Left colon (tissue), 2 donors: ENCODE results near the gene ACCS. TPM values are rescaled to one million over a fixed set of nuclear protein-coding genes. Genes with fewer than 3 reads are reported as not detected.

Experiments
- ATAC-seq: fragments of 200-7000 bp; cut with Tn5 transposase; one replicate; pipeline ENCODE4 v1.9.1; 2020; ENCODE audit warnings: mild to moderate bottlenecking, moderate library complexity
- DNase-seq, 2 donors: peaks; one replicate each; pipeline ENCODE4 v3.0.0-alpha.2; 2020
- intact Hi-C, 2 donors: fragments of 100-400 bp; cut with DNase I in 1 of 2; cut with micrococcal nuclease in 1 of 2; formaldehyde crosslinking; loops; one replicate each; pipeline versions ENCODE4 v1.11.2 to v1.14.0; 2022; cut with DNase I, micrococcal nuclease
- total RNA-seq, 2 donors: library from RNA; stranded (reverse); fragmentation: NEBNext Ultra II Directional; extraction: Animal tissue kit (Norgen Biotek cat#: 25700); gene quantifications; one replicate each; pipeline ENCODE4 v1.2.1, GENCODE V29; 2021
- donor health status: DM: no; HTN: no; CAD: no.
- donor health status: DM: yes; HTN: yes; CAD: no.

ACCS gene
- total RNA-seq, 2 donors from 2014 or later: 17.5 to 28.6 TPM

DNA sequence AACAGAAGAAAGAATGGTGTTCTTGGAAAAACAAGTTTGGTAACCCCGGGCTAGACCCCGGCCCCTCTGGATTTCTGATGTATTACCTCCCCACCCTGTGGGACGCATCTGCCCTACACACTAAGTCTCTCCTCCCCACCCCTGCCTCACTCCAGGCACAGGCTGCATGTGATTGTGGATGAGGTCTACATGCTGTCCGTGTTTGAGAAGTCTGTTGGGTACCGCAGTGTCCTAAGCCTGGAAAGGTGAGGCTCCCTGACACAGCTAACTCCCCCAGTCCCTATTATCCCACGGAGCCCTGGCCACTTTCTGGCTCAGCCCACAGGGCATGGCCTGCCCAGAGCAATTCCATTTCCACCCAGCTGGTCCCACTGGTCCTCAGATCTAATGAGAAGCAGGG is 13.3 kb downstream of the ACCS start:
- ATAC-seq (no peak), DNase-seq (no peak)
- intact Hi-C loops: no loop called here

DNA sequence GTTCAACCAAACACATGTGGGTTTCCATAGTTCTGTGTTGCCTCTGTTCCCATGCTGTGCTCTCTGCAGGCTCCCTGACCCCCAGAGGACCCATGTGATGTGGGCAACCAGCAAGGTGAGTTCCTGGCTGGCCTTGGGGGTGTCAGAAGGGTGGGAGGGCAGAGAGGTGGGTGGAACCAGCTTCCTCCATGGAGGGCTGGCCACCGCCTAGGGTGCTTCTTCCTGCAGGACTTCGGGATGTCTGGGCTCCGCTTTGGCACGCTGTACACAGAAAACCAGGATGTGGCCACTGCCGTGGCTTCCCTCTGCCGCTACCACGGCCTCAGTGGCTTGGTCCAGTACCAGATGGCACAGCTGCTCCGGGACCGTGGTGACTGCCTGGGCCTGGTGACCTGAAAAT is 14.9 kb downstream of the ACCS start:
- ATAC-seq: no peak
- no peak for DNase-seq
- intact Hi-C loops: no loop called here

DNA sequence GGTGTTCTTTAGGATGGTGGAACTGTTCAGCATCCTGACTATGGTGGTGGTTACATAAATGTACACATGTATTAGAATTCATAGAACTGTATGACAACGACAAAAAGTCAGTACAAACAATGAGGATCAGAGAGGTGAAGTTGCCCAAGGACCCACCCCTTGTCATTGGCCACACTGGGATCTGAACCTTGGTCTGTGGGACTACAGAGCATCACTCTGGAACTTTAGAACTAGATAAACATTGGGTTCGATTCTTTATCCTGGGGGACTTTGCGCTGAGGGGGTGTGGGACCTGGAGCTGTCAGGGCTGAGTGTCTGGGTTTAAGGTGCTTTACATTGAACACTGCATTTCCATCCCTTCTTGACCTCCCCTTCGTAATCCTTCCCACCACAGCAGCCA is 16.6 kb downstream of the ACCS start:
- ATAC-seq (no peak), DNase-seq (no peak)
- intact Hi-C loops: no loop called here

DNA sequence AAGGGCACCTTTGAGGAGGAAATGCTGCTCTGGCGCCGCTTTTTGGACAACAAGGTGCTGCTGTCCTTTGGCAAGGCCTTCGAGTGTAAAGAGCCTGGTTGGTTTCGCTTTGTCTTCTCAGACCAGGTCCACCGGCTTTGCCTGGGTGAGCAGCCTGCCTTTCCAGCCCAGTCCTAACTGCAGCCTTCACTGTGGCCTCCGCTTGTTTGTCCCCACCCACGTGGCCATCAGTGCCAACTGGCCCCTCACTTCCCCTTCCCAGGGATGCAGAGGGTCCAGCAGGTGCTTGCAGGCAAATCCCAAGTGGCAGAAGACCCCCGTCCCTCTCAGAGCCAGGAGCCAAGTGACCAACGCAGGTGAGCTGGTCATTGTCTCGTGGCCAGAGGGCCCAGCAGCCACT is 17.4 kb downstream of the ACCS start:
- no peak for DNase-seq
- ATAC-seq: no peak
- intact Hi-C loops: no loop called here

DNA sequence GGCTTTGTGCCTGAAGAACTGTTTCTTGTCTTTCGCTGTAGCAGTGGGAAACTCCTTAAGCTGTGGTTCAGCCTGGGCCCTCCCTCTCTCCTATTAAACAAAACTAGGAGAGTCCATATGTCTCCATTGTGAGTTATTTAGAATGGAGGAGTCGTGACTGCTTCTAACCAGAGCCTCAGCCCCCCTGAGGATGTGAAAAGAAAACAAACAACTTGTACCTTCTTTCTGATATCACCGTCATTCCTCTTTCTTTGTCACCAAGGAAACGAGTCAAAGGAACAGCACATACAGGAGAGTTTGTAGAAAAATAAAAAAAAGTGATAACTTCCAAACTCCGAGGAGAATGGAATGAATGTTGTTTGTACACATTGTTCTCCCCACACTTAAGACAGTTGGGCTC is 17.8 kb downstream of the ACCS start:
- DNase-seq: no peak
- no peak for ATAC-seq
- intact Hi-C loops: no loop called here

DNA sequence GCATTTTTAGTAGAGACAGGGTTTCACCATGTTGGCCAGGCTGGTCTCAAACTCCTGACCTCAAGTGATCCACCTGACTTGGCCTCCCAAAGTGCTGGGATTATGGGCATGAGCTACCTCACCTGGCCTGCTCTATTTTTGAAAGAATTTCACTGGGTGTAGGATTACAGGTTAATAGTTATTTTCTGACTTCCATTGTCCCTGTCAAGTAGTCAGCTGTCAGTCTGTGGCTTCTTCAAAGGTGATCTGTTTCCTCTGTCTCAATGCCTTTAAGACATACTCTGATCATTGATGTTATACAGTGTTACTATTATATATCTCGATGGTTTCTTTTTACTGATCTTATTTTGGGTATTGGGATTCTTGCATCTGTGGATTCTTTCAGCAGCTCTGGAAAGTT is 19.3 kb downstream of the ACCS start:
- ATAC-seq (no peak), DNase-seq (no peak)
- intact Hi-C loops: no loop called here

DNA sequence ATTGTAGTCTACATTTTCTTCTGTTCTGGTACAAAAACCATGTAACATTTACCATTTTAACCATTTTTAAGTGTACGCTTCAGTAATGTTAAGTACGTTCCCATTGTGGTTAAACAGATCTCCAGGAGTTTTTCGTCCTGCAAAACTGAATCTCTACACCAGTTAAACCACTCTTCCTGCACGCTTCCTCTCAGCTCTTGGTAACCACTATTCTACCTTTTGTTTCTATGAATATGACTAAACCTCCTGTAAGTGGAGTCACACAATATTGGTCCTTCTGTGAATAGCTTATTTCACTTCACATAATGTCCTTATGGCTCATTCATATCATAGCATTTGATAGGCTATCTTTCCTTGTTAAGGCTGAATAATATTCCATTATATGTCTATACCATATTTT is 22.3 kb downstream of the ACCS start:
- ATAC-seq (no peak), DNase-seq (no peak)
- intact Hi-C loops: no loop called here

DNA sequence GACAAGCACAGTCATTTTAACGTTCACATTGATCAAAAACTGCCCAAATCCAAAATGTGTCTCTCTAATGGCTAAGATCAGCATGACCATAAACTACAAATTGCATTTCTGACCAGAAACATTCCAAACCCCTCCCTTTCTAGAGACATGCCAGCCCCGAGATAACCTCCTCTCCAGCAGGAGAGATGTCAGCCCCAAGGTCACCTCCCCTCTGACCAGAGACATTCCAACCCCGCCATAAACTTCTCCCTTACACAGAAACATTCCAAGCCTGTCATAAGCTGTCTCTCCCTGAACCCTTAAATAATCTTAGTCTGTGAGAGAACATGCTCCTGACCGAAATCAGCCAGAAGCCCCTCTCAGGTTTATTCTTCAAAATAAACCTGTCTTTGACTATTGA is 22.8 kb downstream of the ACCS start:
- intact Hi-C loops: no loop called here
- no peak for DNase-seq
- no peak for ATAC-seq

DNA sequence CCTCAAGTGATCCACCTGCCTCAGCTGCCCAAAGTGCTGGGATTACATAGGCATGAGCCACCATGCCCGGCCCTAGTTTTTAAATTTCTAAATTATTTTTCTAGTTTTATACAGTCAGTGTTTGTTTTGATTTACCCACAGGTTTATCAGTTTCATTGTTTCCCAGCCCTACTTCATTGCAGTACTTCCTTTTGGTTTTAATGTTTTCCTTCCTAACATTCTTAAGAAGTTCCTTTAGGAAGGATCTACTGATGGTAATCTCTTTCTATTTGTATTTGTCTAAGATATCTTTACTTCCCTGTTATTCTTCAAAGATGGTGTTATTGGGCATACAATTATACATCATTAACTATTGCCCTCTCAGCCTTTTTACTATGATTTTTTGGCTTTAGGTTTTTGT is 24.5 kb downstream of the ACCS start:
- ATAC-seq (no peak), DNase-seq (no peak)
- intact Hi-C loops: loop anchor here in 1 of 2 donors (10.0 kb wide), 1 partner anchor 444 kb away; no protein-coding TSS in a partner anchor

DNA sequence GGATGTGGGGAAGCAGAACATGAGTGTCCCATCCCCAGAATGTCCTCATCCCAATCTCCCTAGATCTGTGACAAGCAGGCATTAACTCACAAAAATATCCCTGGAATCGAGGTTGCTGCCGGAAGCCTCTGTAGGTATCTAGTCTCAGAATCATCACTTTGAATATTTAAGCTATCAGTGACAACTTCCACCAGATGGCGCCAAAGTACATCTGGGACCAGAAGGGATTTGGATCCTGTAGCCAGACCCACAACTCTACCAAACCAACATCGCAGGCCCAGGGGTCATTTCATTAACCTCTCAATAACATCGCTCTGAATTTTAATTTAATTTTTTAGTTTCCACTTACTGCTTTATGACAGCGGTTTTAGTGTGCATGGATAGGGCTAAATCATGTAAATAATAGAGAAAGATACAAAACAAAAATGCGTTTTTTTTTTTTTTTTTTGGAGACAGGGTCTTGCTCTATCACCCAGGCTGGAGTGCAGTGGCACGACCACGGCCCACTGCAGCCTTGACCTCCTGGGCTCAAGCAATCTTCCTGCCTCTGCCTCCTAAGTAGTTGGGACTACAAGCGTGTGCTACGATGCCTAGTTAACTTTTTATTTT is 28.3 kb downstream of the ACCS start:
- intact Hi-C loops: loop anchor here in 1 of 2 donors (10.0 kb wide), 1 partner anchor 440 kb away; no protein-coding TSS in a partner anchor

DNA sequence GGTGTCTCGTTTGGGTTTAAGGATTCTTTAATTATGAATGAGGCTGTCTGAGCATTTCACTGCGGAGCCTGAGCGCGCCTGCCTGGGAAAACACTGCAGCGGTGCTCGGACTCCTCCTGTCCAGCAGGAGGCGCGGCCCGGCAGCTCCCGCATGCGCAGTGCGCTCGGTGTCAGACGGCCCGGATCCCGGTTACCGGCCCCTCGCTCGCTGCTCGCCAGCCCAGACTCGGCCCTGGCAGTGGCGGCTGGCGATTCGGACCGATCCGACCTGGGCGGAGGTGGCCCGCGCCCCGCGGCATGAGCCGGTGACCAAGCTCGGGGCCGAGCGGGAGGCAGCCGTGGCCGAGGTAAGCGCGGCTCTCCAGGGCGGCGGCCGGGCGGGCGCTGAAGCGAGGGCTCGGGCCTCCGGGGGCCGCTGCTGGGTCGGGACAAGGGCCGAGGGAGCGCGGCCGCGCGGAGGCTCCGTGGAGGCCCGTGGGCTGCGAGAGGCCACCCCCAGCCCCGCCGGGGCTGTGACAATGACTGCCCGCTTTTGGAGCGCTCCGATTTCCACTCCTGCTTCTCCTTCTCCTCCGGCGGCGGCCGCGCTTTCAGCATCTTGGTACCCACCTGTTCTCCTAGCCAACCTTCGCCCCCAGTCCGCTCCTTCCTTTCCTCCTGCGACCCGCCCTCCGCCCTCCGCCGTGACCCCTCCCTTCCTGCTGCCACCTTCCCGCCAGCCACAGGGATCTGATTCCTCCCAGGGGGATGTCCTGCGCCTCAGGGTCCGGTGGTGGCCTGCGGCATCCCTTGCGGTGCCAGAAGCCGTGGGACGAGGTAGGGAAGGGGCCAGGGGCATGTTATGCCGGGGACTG is 29.7 kb downstream of the ACCS start, which contains the start of gene EXT2:
TSS of gene EXT2 (plus strand) at position 173 of the 854 bp plus-strand sequence. CDS start 12,035 bp downstream, outside the sequence.
- intact Hi-C loops: loop anchor here in 1 of 2 donors (10.0 kb wide), 1 partner anchor 439 kb away; no protein-coding TSS in a partner anchor
- DNase-seq (peak; percentile 83 to 90), ATAC-seq (peak; percentile 93)

More for the DNA sequence above, 28.3 kb downstream of the ACCS start:
- peak; percentile 80 to 88 for DNase-seq
- peak; percentile 48 for ATAC-seq

DNA sequence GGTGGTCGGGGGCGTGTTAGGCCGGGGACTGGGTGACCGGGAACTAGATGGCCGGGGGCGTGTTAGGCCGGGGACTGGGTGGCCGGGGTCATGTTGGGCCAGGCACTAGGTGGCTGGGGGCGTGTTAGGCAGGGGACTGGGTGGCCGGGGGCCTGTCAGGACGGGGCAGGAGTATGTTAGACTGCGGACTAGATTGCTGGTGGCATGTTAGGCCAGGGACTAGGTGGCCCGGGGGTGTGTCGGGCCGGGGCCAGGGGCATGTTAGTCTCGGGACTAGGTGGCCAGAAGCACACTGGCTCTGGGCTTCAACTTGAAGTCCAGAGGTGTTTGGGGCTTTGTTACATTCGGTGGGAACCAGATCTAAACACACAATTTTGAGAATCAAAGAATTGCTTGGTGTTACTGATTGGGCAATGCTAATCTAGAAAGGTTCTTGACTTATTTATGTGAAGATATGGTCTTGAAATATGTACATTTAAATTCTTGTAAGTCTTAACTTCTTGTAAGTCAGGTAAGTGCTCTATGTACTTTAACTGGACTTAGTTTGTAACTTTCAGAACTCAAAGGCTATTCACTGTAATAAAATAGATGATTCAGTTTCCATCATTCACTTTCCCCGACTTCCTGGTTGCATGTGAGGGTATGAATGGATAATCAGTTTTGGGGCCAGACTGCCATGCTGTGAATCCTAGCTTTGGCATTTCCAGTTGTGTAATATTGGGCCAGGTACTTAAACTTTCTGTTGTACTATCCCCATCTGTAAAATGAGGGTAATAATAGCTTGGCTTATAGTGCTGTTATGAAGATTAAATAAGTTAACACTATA is 30.5 kb downstream of the ACCS start:
- ATAC-seq (peak; percentile 63), DNase-seq (no peak)
- intact Hi-C loops: loop anchor here in 1 of 2 donors (10.0 kb wide), 1 partner anchor 438 kb away; no protein-coding TSS in a partner anchor

DNA sequence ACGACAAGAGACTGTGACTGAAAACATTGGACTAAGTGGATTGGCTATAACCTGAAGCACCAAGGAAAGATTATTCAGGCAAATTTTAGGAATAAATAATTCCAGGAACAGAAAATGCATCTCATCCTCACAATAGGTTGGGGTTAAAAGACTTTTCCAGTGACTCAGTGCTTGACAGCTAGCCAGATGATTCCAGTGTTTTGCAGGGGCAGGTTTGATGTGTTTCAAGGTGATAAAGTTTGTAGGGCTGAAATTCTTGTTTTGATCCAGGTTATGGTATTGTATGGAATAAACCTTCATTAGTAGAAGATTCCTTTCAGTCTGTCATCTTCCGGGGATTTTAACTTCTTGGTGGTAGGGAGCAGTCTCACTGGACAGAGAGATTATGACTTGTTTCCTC is 31.8 kb downstream of the ACCS start:
- ATAC-seq (no peak), DNase-seq (no peak)
- intact Hi-C loops: loop anchor here in 1 of 2 donors (10.0 kb wide), 1 partner anchor 437 kb away; no protein-coding TSS in a partner anchor

DNA sequence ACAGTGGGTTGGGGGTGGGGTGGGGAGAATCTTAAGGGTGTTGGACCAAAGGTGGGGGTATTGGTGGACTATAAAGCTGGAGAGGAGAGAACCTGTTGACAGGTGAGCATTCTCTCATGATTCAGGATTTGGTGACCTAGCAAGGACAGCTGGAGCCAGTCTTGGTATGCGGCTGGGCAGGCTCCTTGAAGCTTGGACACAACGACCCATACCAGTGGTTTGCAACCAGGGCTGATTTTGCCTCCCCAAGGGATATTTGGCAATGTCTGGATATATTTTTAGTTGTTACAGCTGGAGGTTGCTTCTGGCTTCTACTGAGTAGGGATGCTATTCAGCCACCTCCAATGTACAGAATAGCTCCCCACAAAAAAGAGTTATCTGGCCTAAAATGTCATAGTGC is 35.0 kb downstream of the ACCS start:
- ATAC-seq: no peak
- DNase-seq: no peak
- intact Hi-C loops: no loop called here

DNA sequence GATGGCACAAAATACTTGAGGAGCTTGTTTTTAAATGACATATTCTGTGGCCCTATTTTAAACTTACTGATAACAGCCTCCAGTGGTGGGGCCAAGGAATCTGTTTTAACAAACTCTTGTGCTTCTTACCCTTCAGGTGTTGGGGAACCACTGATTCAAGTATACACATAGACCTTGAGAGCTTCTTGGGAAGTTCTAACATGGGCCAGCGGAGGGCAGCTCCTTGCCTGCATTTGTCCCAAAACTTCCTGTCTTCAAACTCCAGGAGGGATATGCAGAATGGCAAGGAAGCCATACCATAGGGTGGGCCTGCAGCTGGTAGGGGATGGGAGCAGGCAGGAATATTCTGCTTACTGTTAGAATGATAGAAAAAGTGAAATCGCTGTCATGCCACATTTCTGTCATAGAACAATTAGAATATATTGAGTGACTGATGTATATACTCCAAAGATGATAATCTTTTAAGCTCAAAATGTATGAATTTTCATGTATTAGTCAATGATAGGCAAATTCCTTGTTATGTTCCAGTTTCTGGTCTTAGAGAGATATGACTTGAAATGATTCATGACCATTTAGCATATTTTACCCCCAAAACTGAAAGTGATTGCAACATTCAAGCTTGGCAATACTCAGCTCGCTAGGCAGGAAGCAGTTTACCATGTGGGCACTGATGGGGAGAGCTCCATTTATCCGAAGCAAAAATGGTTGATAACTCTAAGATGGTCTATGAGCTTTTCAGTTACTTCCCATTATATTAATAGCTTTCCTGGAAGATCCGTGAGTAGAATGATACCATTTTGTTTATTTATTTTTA is 38.6 kb downstream of the ACCS start:
- intact Hi-C loops: no loop called here
- no peak for DNase-seq
- no peak for ATAC-seq

DNA sequence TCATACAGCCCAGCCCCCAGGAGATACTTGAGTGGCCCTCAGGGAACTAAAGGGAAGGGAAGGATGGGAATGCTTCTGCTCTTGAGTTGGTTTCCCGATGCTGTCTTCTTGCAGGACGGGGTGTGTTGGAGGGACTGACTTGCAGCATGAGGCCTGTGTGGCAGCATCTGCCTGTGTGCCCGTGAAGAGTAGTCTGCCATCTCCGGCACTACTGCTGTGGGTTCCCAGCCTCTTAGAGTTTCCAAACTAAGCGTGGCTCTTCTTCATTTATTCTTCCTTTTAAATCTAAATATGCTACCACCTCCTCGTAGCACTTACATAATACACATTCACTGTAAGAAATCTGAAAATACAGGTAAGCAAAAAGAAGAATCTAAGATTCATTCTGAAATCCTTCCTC is 42.2 kb downstream of the ACCS start:
- ATAC-seq (no peak), DNase-seq (no peak)
- intact Hi-C loops: no loop called here

DNA sequence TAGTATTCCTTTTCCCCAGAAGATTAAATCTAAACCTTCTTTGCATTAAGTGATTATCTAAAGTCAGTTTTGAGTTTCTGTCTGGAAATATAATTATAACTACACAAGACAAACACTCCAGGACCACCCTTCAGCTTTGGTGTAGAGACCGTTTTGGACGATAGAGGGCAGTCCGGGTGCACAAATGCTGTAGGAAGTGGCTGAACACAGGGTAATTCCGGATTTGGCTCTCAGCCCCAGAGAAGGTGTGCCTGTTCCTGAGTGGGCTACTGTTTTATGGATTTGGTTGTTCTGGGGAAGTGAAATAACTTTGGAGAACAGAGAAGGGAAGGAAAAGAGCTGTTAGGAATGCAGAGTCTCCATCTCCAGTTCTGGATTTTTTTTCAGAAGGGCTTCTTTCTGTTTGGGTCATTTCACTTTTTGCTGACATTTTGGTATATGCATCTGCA is 44.2 kb downstream of the ACCS start:
- ATAC-seq (peak; percentile 91), DNase-seq (peak; percentile 34 to 64)
- intact Hi-C loops: no loop called here

DNA sequence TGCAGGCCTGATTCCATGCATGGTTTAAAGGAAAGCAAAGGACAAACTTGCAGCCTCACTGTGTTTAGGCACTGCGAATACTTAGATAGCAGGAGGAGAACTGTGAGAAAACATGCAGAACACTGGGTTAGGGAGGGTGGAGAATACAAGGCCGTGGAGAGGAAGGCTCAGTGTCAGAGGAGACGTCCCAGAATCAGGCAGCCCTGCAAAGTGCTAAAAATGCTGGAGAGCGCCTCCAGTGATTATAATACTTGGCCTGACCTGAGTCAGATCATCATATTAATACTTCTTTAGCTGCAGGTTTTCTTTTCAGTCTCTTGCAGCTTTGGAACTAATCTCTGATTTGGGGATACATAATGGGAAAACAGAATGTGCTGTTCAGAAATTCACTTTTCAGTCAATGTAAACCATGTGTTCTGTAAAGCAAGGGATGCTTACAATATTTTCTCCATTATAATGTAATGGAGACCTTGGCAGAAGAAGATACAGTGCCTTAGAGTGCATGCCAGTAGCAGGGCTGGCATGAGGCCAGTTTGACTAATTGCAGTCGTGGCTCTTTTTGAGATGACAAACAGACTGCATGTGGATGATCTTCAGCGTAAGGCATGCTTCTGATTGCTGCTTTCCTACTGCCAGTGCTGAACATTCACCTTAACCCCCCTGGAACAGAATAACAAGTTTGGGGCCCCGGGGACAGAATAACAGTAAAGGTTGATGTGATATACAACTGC is 46.2 kb downstream of the ACCS start:
- intact Hi-C loops: no loop called here
- peak in 1 of 2 donors; percentile 13 for DNase-seq
- ATAC-seq: no peak
